K562 (cell line): Measurements from ENCODE around the gene C1orf56. TPM values are rescaled to one million over a fixed set of nuclear protein-coding genes. Genes with fewer than 3 reads are reported as not detected.

Experiments used
- BDP1 ChIP-seq: IDR thresholded peaks from 3 replicates; pipeline ENCODE4 v1.6.1; 2011; ENCODE audit not compliant: insufficient read length, insufficient read depth
- CC2D1A ChIP-seq: fragments of 450-650 bp; IDR thresholded peaks from 2 replicates; pipeline ENCODE4 v1.6.1; 2017; ENCODE audit warnings: mild to moderate bottlenecking
- CHD4 ChIP-seq: fragments of 200-600 bp; sonication (generic); IDR thresholded peaks from 3 replicates; pipeline ENCODE4 v1.6.1; 2012; ENCODE audit warnings: low read depth, mild to moderate bottlenecking, mixed read lengths, low read length, inconsistent platforms; ENCODE audit not compliant: insufficient read depth, insufficient replicate concordance, poor library complexity, severe bottlenecking
- CREM ChIP-seq: IDR thresholded peaks from 2 replicates; pipeline ENCODE4 v1.6.1; 2014; ENCODE audit warnings: antibody characterized with exemption, low read depth
- ETS2 ChIP-seq: IDR thresholded peaks from 2 replicates; pipeline ENCODE4 v1.6.1; 2016; ENCODE audit warnings: borderline replicate concordance, missing genetic modification characterization, mild to moderate bottlenecking, moderate library complexity, missing compliant biosample characterization; ENCODE audit not compliant: poor library complexity, severe bottlenecking
- HMGN3 ChIP-seq: IDR thresholded peaks from 2 replicates; pipeline ENCODE4 v1.6.1; 2011; ENCODE audit warnings: borderline replicate concordance, low read depth, mild to moderate bottlenecking, mixed read lengths, low read length; ENCODE audit not compliant: insufficient read length; ENCODE audit errors: extremely low read depth
- NR1H2 ChIP-seq: sonication (generic); formaldehyde crosslinking; IDR thresholded peaks from 2 replicates; pipeline ENCODE4 v1.4.0; 2020; ENCODE audit warnings: mild to moderate bottlenecking, missing genetic modification reagents
- RBBP5 ChIP-seq: fragments of 200-600 bp; sonication (generic); IDR thresholded peaks from 2 replicates; pipeline ENCODE4 v1.6.1; 2012; ENCODE audit warnings: borderline replicate concordance, mild to moderate bottlenecking, low read length, control low read depth, inconsistent platforms; ENCODE audit not compliant: insufficient read depth, poor library complexity, severe bottlenecking
- SNAPC5 ChIP-seq: fragments of 250-450 bp; sonication (Bioruptor Pico); IDR thresholded peaks from 2 replicates; pipeline ENCODE4 v1.8.0; 2021; ENCODE audit warnings: moderate library complexity, mild to moderate bottlenecking, inconsistent platforms
- ZFP30 ChIP-seq: fragments of 250-450 bp; sonication (Bioruptor Pico); IDR thresholded peaks from 2 replicates; pipeline ENCODE4 v1.8.0; 2022; ENCODE audit warnings: moderate library complexity, mild to moderate bottlenecking, inconsistent platforms, borderline replicate concordance
- ZNF197 ChIP-seq: fragments of 200-800 bp; sonication (Bioruptor generic); IDR thresholded peaks from 2 replicates; pipeline ENCODE4 v1.6.1; 2016; ENCODE audit warnings: low read depth, missing genetic modification characterization, missing compliant biosample characterization
- ZNF232 ChIP-seq: sonication (generic); formaldehyde crosslinking; IDR thresholded peaks from 2 replicates; pipeline ENCODE4 v1.8.0; 2022; ENCODE audit warnings: mild to moderate bottlenecking, missing genetic modification reagents
- ZNF282 ChIP-seq: sonication (generic); formaldehyde crosslinking; IDR thresholded peaks from 2 replicates; pipeline ENCODE4 v1.8.1; 2023; ENCODE audit warnings: missing genetic modification reagents
- ZNF551 ChIP-seq: fragments of 250-450 bp; sonication (Bioruptor Pico); IDR thresholded peaks from 2 replicates; pipeline ENCODE4 v1.5.0; 2021; ENCODE audit warnings: mild to moderate bottlenecking, moderate library complexity
- ZNF778 ChIP-seq: fragments of 450-650 bp; formaldehyde crosslinking; IDR thresholded peaks from 2 replicates; pipeline ENCODE4 v1.4.0; 2020; ENCODE audit warnings: mild to moderate bottlenecking, moderate library complexity
- ZNF785 ChIP-seq: fragments of 250-450 bp; sonication (Bioruptor Pico); IDR thresholded peaks from 2 replicates; pipeline ENCODE4 v1.4.0; 2020; ENCODE audit warnings: mild to moderate bottlenecking
- polyA plus RNA-seq, 8 experiments: library from polyadenylated mRNA; depleted of rRNA in 4 of 8; stranded (reverse) in 5 of 8; unstranded in 3 of 8; fragments of >200 nt; fragmentation: Nextera tagmentation in 2 of 8; fragmentation: Illumina TruSeq in 1 of 8; extraction: Ambion mirVana in 2 of 8; extraction: Trizol in 1 of 8; gene quantifications; 2 replicates each; pipeline versions ENCODE4 v1.2.1 to v1.2.3, GENCODE V29; 2011 to 2014; ENCODE audit warnings: inconsistent platforms in 1 of 8, missing spikeins in 1 of 8
- total RNA-seq, 7 experiments: library from RNA; depleted of rRNA in 6 of 7; stranded (reverse); fragments of >200 nt in 6 of 7; fragmentation: Illumina TruSeq in 2 of 7; extraction: Trizol in 2 of 7; gene quantifications; 2 replicates each; pipeline versions ENCODE4 v1.2.1 to v1.2.3, GENCODE V29; 2011 to 2021; ENCODE audit warnings: low replicate concordance in 1 of 7
- TF ChIP-seq, protein P1 (sequence below): fragments of 450-650 bp; formaldehyde crosslinking; IDR thresholded peaks from 2 replicates; pipeline ENCODE4 v1.4.0; 2022; ENCODE audit warnings: missing genetic modification characterization
- TF ChIP-seq, protein P2 (sequence below), 2 experiments: fragments of 150-350 bp in 1 of 2; IDR thresholded peaks; 2 replicates each; pipeline ENCODE4 v1.6.1; 2012 to 2016; ENCODE audit warnings: low read depth in 2 of 2, low read length in 2 of 2, mild to moderate bottlenecking in 1 of 2, moderate library complexity in 1 of 2
- TF ChIP-seq, protein P3 (sequence below): fragments of 250-450 bp; sonication (Bioruptor Pico); IDR thresholded peaks from 2 replicates; pipeline ENCODE4 v1.9.0; 2021; ENCODE audit warnings: mild to moderate bottlenecking, inconsistent platforms

C1orf56 gene
- total and polyA plus RNA-seq, 9 of the 15 experiments (the other 6 are each of a cell fraction or from before 2014, with no cell fraction given), result 0.18 to 15.7 (median 1.1) TPM

DNA sequence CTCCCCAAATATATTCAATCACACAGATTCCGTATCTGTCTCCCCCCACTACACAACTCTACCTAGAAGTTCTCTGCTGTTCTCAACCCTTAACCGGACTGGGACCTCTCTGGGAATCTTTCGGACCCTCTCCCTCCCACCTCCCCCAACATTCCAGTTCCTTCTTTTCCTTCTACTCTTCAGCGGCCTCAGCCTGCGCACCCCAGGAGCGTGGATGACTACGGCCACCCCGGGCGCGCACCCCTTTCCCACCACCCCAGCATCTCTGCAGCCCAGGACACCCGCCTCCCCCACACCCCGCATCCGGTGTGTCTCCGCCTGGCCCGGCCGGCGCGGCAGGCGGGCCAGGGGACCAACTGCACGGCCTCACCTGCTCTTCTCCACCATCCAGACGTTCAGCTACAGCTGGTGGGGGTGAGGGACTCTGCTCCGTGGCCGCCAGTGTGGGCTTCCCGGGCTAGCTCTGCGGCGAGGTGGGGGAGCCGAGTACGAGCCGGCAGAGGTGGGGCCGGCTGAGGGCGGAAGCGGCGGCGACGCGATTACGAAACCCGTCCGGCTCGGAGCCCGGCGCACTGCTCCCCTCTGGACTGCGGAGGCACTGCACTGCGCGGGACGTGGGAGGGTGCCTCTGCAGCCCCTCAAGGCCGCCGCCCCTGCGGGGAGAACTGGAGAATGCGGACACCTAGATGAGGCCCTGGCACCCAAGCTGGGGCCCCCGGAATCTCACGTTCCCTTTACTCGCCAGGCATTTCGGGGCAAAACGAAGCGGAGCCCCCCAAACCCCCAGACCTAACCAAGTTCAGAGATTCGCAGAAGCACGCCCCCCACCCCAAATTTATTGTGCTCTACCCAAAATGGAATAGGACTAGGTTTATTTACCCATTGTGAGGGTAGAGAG is 11.8 kb downstream of the C1orf56 start, which contains the start of gene CDC42SE1 (continued):
- TF ChIP-seq, protein P1, sequence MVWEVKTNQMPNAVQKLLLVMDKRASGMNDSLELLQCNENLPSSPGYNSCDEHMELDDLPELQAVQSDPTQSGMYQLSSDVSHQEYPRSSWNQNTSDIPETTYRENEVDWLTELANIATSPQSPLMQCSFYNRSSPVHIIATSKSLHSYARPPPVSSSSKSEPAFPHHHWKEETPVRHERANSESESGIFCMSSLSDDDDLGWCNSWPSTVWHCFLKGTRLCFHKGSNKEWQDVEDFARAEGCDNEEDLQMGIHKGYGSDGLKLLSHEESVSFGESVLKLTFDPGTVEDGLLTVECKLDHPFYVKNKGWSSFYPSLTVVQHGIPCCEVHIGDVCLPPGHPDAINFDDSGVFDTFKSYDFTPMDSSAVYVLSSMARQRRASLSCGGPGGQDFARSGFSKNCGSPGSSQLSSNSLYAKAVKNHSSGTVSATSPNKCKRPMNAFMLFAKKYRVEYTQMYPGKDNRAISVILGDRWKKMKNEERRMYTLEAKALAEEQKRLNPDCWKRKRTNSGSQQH (CRISPR knock-in tag), result peak; percentile 72; the same call in 1 of the 2 replicates
- no peak for TF ChIP-seq ZNF551
- TF ChIP-seq, protein P2, sequence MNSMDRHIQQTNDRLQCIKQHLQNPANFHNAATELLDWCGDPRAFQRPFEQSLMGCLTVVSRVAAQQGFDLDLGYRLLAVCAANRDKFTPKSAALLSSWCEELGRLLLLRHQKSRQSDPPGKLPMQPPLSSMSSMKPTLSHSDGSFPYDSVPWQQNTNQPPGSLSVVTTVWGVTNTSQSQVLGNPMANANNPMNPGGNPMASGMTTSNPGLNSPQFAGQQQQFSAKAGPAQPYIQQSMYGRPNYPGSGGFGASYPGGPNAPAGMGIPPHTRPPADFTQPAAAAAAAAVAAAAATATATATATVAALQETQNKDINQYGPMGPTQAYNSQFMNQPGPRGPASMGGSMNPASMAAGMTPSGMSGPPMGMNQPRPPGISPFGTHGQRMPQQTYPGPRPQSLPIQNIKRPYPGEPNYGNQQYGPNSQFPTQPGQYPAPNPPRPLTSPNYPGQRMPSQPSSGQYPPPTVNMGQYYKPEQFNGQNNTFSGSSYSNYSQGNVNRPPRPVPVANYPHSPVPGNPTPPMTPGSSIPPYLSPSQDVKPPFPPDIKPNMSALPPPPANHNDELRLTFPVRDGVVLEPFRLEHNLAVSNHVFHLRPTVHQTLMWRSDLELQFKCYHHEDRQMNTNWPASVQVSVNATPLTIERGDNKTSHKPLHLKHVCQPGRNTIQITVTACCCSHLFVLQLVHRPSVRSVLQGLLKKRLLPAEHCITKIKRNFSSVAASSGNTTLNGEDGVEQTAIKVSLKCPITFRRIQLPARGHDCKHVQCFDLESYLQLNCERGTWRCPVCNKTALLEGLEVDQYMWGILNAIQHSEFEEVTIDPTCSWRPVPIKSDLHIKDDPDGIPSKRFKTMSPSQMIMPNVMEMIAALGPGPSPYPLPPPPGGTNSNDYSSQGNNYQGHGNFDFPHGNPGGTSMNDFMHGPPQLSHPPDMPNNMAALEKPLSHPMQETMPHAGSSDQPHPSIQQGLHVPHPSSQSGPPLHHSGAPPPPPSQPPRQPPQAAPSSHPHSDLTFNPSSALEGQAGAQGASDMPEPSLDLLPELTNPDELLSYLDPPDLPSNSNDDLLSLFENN (IDR thresholded peaks at IDR 0.05; ENCODE audit: low read depth in 2 of 2, low read length in 2 of 2), result peak in 1 of 2 experiments; percentile 28; a peak in 1 of 4 replicates
- TF ChIP-seq RBBP5, result peak; percentile 73
- TF ChIP-seq ZFP30, result no peak
- no peak for TF ChIP-seq CHD4
- no peak for TF ChIP-seq ZNF778
- no peak for TF ChIP-seq ETS2 (tag)
- TF ChIP-seq SNAPC5 (CRISPR knock-in tag), result no peak
- TF ChIP-seq CREM, result peak; percentile 78
- TF ChIP-seq ZNF785 (CRISPR knock-in tag), result no peak
- no peak for TF ChIP-seq ZNF197 (CRISPR knock-in tag)
- TF ChIP-seq CC2D1A, result no peak
- no peak for TF ChIP-seq ZNF282 (CRISPR knock-in tag)
- TF ChIP-seq, protein P3, sequence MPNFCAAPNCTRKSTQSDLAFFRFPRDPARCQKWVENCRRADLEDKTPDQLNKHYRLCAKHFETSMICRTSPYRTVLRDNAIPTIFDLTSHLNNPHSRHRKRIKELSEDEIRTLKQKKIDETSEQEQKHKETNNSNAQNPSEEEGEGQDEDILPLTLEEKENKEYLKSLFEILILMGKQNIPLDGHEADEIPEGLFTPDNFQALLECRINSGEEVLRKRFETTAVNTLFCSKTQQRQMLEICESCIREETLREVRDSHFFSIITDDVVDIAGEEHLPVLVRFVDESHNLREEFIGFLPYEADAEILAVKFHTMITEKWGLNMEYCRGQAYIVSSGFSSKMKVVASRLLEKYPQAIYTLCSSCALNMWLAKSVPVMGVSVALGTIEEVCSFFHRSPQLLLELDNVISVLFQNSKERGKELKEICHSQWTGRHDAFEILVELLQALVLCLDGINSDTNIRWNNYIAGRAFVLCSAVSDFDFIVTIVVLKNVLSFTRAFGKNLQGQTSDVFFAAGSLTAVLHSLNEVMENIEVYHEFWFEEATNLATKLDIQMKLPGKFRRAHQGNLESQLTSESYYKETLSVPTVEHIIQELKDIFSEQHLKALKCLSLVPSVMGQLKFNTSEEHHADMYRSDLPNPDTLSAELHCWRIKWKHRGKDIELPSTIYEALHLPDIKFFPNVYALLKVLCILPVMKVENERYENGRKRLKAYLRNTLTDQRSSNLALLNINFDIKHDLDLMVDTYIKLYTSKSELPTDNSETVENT, result peak; percentile 91
- peak; percentile 88 for TF ChIP-seq HMGN3
- TF ChIP-seq ZNF232, result 0 out of 2 replicates have a peak, but pooled peaks have one; percentile 69
- no peak for TF ChIP-seq NR1H2 (CRISPR knock-in tag)
- TF ChIP-seq BDP1, result no peak
